A549 (cell line): ENCODE results near the gene NUP188. TPM values are rescaled to one million over a fixed set of nuclear protein-coding genes. Genes with fewer than 3 reads are reported as not detected.

Experiments used
- ATAC-seq, 2 experiments: fragments of 200-7000 bp in 1 of 2; fragments of >200 bp in 1 of 2; cut with Nextera tagmentation in 1 of 2; cut with Tn5 transposase in 1 of 2; 3 replicates each; pipeline versions ENCODE4 v1.8.0 to v1.9.1; 2018 to 2020; ENCODE audit warnings: mild to moderate bottlenecking in 1 of 2, moderate library complexity in 1 of 2
- CTCF ChIA-PET: fragments of 300-600 bp; sonication (Branson Sonifier 250); formaldehyde crosslinking; extraction: SDS; loops from one replicate; lab custom pipeline; 2021; ENCODE audit warnings: antibody characterized with exemption, inconsistent platforms; lab: Yijun Ruan, JAX
- POLR2A ChIA-PET: fragments of 350-600 bp; formaldehyde crosslinking; extraction: SDS; loops from one replicate; lab custom pipeline; 2021; ENCODE audit warnings: antibody characterized with exemption, inconsistent platforms; lab: Yijun Ruan, JAX
- DNase-seq, 2 experiments: peaks; one replicate each; pipeline versions ENCODE4 v3.0.0 to v3.0.0-alpha.2; 2011 to 2016; ENCODE audit warnings: low read depth in 1 of 2, low spot score in 1 of 2
- FAIRE-seq: peaks from 2 replicates; lab custom pipeline; 2011; peaks lifted over from hg19 to GRCh38; lab: Jason Lieb, UNC
- H3K27ac ChIP-seq, 2 experiments: fragments of >200 bp; sonication (Bioruptor Twin); formaldehyde crosslinking; 3 replicates each; pipeline ENCODE4 v1.5.1; 2016 to 2017
- H3K4me1 ChIP-seq: fragments of >200 bp; sonication (Bioruptor Twin); formaldehyde crosslinking; 3 replicates; pipeline ENCODE4 v1.6.1; 2016
- H3K4me2 ChIP-seq: fragments of >200 bp; sonication (Bioruptor Twin); formaldehyde crosslinking; 3 replicates; pipeline ENCODE4 v1.6.1; 2016
- H3K4me3 ChIP-seq: fragments of >200 bp; sonication (Bioruptor Twin); formaldehyde crosslinking; 3 replicates; pipeline ENCODE4 v1.5.1; 2016
- H3K9me3 ChIP-seq: fragments of >200 bp; sonication (Bioruptor Twin); formaldehyde crosslinking; 3 replicates; pipeline ENCODE4 v1.6.1; 2016
- ATOH8 ChIP-seq: fragments of 250-450 bp; sonication (Bioruptor Pico); IDR thresholded peaks from 2 replicates; pipeline ENCODE4 v1.5.0; 2020; ENCODE audit warnings: low read depth, mild to moderate bottlenecking, moderate library complexity
- BHLHE40 ChIP-seq: IDR thresholded peaks from 2 replicates; pipeline ENCODE4 v1.6.1; 2012; ENCODE audit warnings: low read depth, low read length, inconsistent platforms
- CEBPB ChIP-seq, 2 experiments: fragments of >200 bp in 1 of 2; sonication (Bioruptor Twin) in 1 of 2; formaldehyde crosslinking in 1 of 2; IDR thresholded peaks; 2 replicates each; pipeline ENCODE4 v1.6.1; 2012 to 2016
- HDAC2 ChIP-seq: fragments of 200-600 bp; sonication (generic); IDR thresholded peaks from 2 replicates; pipeline ENCODE4 v1.6.1; 2016
- HES2 ChIP-seq: fragments of >200 bp; sonication (Bioruptor Twin); formaldehyde crosslinking; IDR thresholded peaks from 2 replicates; pipeline ENCODE4 v1.6.1; 2016
- JUN ChIP-seq, 2 experiments: fragments of >200 bp; sonication (Bioruptor Twin); formaldehyde crosslinking; IDR thresholded peaks; 2 replicates in 1 of 2; 3 replicates in 1 of 2; pipeline ENCODE4 v1.6.1; 2016 to 2017
- KDM5A ChIP-seq: fragments of 200-600 bp; sonication (generic); IDR thresholded peaks from 2 replicates; pipeline ENCODE4 v1.6.1; 2016; ENCODE audit warnings: antibody characterized with exemption, mild to moderate bottlenecking
- NFE2L2 ChIP-seq: fragments of 150-350 bp; conservative IDR thresholded peaks from 2 replicates; pipeline ENCODE4 v1.6.1; 2014; ENCODE audit warnings: low read length
- NPAS2 ChIP-seq: fragments of 250-450 bp; sonication (Bioruptor Pico); IDR thresholded peaks from 2 replicates; pipeline ENCODE4 v1.8.0; 2022; ENCODE audit warnings: mild to moderate bottlenecking, moderate library complexity, borderline replicate concordance
- PBX3 ChIP-seq: IDR thresholded peaks from 2 replicates; pipeline ENCODE4 v1.6.1; 2012
- PHF8 ChIP-seq: fragments of 200-600 bp; sonication (generic); IDR thresholded peaks from 2 replicates; pipeline ENCODE4 v1.6.1; 2016; ENCODE audit warnings: low read depth, mild to moderate bottlenecking, antibody characterized with exemption, moderate library complexity, borderline replicate concordance
- RAD21 ChIP-seq, 2 experiments: fragments of >200 bp in 1 of 2; sonication (Bioruptor Twin) in 1 of 2; formaldehyde crosslinking in 1 of 2; IDR thresholded peaks in 1 of 2; conservative IDR thresholded peaks in 1 of 2; 2 replicates in 1 of 2; 3 replicates in 1 of 2; pipeline ENCODE4 v1.6.1; 2012 to 2018; ENCODE audit warnings: inconsistent platforms in 1 of 2
- RARB ChIP-seq: fragments of 250-450 bp; sonication (Bioruptor Pico); IDR thresholded peaks from 2 replicates; pipeline ENCODE4 v1.8.0; 2021; ENCODE audit warnings: mild to moderate bottlenecking, moderate library complexity
- REST ChIP-seq: fragments of 200-600 bp; sonication (generic); IDR thresholded peaks from 2 replicates; pipeline ENCODE4 v1.6.1; 2016; ENCODE audit warnings: antibody characterized with exemption, mild to moderate bottlenecking, moderate library complexity
- RNF2 ChIP-seq: fragments of 200-600 bp; sonication (generic); IDR thresholded peaks from 2 replicates; pipeline ENCODE4 v1.6.1; 2016; ENCODE audit warnings: low read depth, mild to moderate bottlenecking, antibody characterized with exemption, moderate library complexity, borderline replicate concordance
- TFCP2L1 ChIP-seq: fragments of 250-450 bp; sonication (Bioruptor Pico); IDR thresholded peaks from 2 replicates; pipeline ENCODE4 v1.5.0; 2021; ENCODE audit warnings: mild to moderate bottlenecking
- TP53 ChIP-seq: fragments of 250-450 bp; sonication (Bioruptor Pico); IDR thresholded peaks from 2 replicates; pipeline ENCODE4 v1.5.0; 2021; ENCODE audit warnings: mild to moderate bottlenecking, moderate library complexity
- USF2 ChIP-seq: fragments of 450-650 bp; IDR thresholded peaks from 2 replicates; pipeline ENCODE4 v1.6.1; 2014; ENCODE audit warnings: antibody characterized with exemption
- ZC3H11A ChIP-seq: fragments of 450-650 bp; IDR thresholded peaks from 2 replicates; pipeline ENCODE4 v1.6.1; 2014; ENCODE audit warnings: antibody characterized with exemption, mild to moderate bottlenecking
- ZSCAN20 ChIP-seq: fragments of 250-450 bp; sonication (Bioruptor Pico); IDR thresholded peaks from 2 replicates; pipeline ENCODE4 v1.8.0; 2022; ENCODE audit warnings: mild to moderate bottlenecking, moderate library complexity
- WGBS: methylation state at CpG from one replicate; pipeline ENCODE4 v1.1.6; 2017; ENCODE audit errors: missing lambda C conversion rate; 5-methylcytosine and 5-hydroxymethylcytosine counted together
- polyA plus RNA-seq, 4 experiments: library from polyadenylated mRNA; depleted of rRNA in 3 of 4; stranded (reverse); fragments of >200 nt; fragmentation: RNase III in 1 of 4; extraction: RNeasy Plus Mini Kit Qiagen cat#74134 plus additional on column Dnase treatment in 1 of 4; gene quantifications; 2 replicates in 3 of 4; 3 replicates in 1 of 4; pipeline ENCODE4 v1.2.3, GENCODE V29; 2011 to 2017

NUP188 gene
- polyA plus RNA-seq, 2 of the 4 experiments (the other 2 are of a cell fraction): 33.2 to 52.3 TPM

GRCh38 chr9:129053020-129053419 lies 105.5 kb downstream of the NUP188 start (continued):
- no peak for TF ChIP-seq HES2

GRCh38 chr9:129054163-129054851 lies 106.8 kb downstream of the NUP188 start:
- CTCF ChIA-PET: interaction anchor here (1.0 kb wide), 1 partner anchor 26 kb away, joined by 3 read pairs; the partner anchor contains the start of gene SH3GLB2
- Histone ChIP-seq H3K4me2 (no peak overlapping the region), H3K4me1 (peaks cover 17% of the 10 kb centered on the region), H3K27ac (no peak overlapping the region), H3K4me3 (no peak overlapping the region), H3K9me3 (no peaks in the 10 kb centered on the region)
- POLR2A ChIA-PET: no interaction called here
- DNase-seq (no peak), FAIRE-seq (no peak), ATAC-seq (no peak)
- WGBS: 82% methylated on average over 5 of the region's 5 CpGs
- TF ChIP-seq TFCP2L1 (CRISPR knock-in tag) (no peak), JUN (IDR thresholded peaks at IDR 0.05) (no peak), RARB (CRISPR knock-in tag) (no peak), PHF8 (no peak), ATOH8 (no peak), RNF2 (no peak), RAD21 (conservative IDR thresholded peaks at IDR 0.05 in 1 of 2, IDR thresholded peaks at IDR 0.05 in 1 of 2) (no peak), ZC3H11A (no peak), USF2 (no peak), PBX3 (no peak), BHLHE40 (no peak), NPAS2 (CRISPR knock-in tag) (no peak), NFE2L2 (no peak), HES2 (no peak), TP53 (CRISPR knock-in tag) (no peak), ZSCAN20 (CRISPR knock-in tag) (no peak), CEBPB (IDR thresholded peaks at IDR 0.05) (no peak), HDAC2 (no peak), KDM5A (no peak), REST (no peak)
- TF ChIP-seq, all 56 proteins: peak for 0

Other genes starting within 250 kb of the NUP188 start
- 7.6 and 9.0 TPM in 2 replicates for gene PKN3, start 245.2 kb upstream of the NUP188 start, polyA plus RNA-seq (2011; rRNA removed)
- gene PKN3, start 245.2 kb upstream of the NUP188 start, polyA plus RNA-seq (2017; fragmentation: RNase III; extraction: RNeasy Plus Mini Kit Qiagen cat#74134 plus additional on column Dnase treatment): 14.1 to 16.7 TPM (median 16.3 TPM) in 3 replicates
- gene ZDHHC12, start 223.6 kb upstream of the NUP188 start, polyA plus RNA-seq (2011; rRNA removed): 37.6 and 55.5 TPM in 2 replicates
- gene ZDHHC12, start 223.6 kb upstream of the NUP188 start, polyA plus RNA-seq (2017; fragmentation: RNase III; extraction: RNeasy Plus Mini Kit Qiagen cat#74134 plus additional on column Dnase treatment): 66.2 to 77.5 TPM (median 75.7 TPM) in 3 replicates
- 13.4 and 16.2 TPM in 2 replicates for gene ZER1, start 175.8 kb upstream of the NUP188 start, polyA plus RNA-seq (2011; rRNA removed)
- gene ZER1, start 175.8 kb upstream of the NUP188 start, polyA plus RNA-seq (2017; fragmentation: RNase III; extraction: RNeasy Plus Mini Kit Qiagen cat#74134 plus additional on column Dnase treatment): 8.1 to 10.8 TPM (median 9.1 TPM) in 3 replicates
- 17.6 and 20.6 TPM in 2 replicates for gene TBC1D13, start 160.4 kb upstream of the NUP188 start, polyA plus RNA-seq (2011; rRNA removed)
- gene TBC1D13, start 160.4 kb upstream of the NUP188 start, polyA plus RNA-seq (2017; fragmentation: RNase III; extraction: RNeasy Plus Mini Kit Qiagen cat#74134 plus additional on column Dnase treatment): 12.4 to 14.0 TPM (median 13.9 TPM) in 3 replicates
- 12.6 and 12.8 TPM in 2 replicates for gene ENDOG, start 129.2 kb upstream of the NUP188 start, polyA plus RNA-seq (2011; rRNA removed)
- gene ENDOG, start 129.2 kb upstream of the NUP188 start, polyA plus RNA-seq (2017; fragmentation: RNase III; extraction: RNeasy Plus Mini Kit Qiagen cat#74134 plus additional on column Dnase treatment): 17.1 to 18.6 TPM (median 17.3 TPM) in 3 replicates
- gene SPOUT1, start 117.9 kb upstream of the NUP188 start, polyA plus RNA-seq (2011; rRNA removed): 24.3 and 25.8 TPM in 2 replicates
- gene SPOUT1, start 117.9 kb upstream of the NUP188 start, polyA plus RNA-seq (2017; fragmentation: RNase III; extraction: RNeasy Plus Mini Kit Qiagen cat#74134 plus additional on column Dnase treatment): 19.1 to 28.5 TPM (median 26.9 TPM) in 3 replicates
- 10.0 and 12.2 TPM in 2 replicates for gene KYAT1, start 65.7 kb upstream of the NUP188 start, polyA plus RNA-seq (2011; rRNA removed)
- 8.1 to 9.6 TPM (median 8.4 TPM) in 3 replicates for gene KYAT1, start 65.7 kb upstream of the NUP188 start, polyA plus RNA-seq (2017; fragmentation: RNase III; extraction: RNeasy Plus Mini Kit Qiagen cat#74134 plus additional on column Dnase treatment)
- gene LRRC8A, start 65.6 kb upstream of the NUP188 start, polyA plus RNA-seq (2011; rRNA removed): 25.9 and 29.2 TPM in 2 replicates
- gene LRRC8A, start 65.6 kb upstream of the NUP188 start, polyA plus RNA-seq (2017; fragmentation: RNase III; extraction: RNeasy Plus Mini Kit Qiagen cat#74134 plus additional on column Dnase treatment): 22.6 to 23.1 TPM (median 22.9 TPM) in 3 replicates
- 0.12 TPM in 1 of 2 replicates, not detected in the other for gene PHYHD1, start 26.7 kb upstream of the NUP188 start, polyA plus RNA-seq (2011; rRNA removed)
- gene PHYHD1, start 26.7 kb upstream of the NUP188 start, polyA plus RNA-seq (2017; fragmentation: RNase III; extraction: RNeasy Plus Mini Kit Qiagen cat#74134 plus additional on column Dnase treatment): 0.12 TPM in 1 of 3 replicates, not detected in the others
- gene DOLK, start 96 bp upstream of the NUP188 start, polyA plus RNA-seq (2011; rRNA removed): 25.4 and 27.8 TPM in 2 replicates
- 19.9 to 22.8 TPM (median 22.2 TPM) in 3 replicates for gene DOLK, start 96 bp upstream of the NUP188 start, polyA plus RNA-seq (2017; fragmentation: RNase III; extraction: RNeasy Plus Mini Kit Qiagen cat#74134 plus additional on column Dnase treatment)
- gene SH3GLB2, start 80.6 kb downstream of the NUP188 start, polyA plus RNA-seq (2011; rRNA removed): 28.3 and 30.0 TPM in 2 replicates
- gene SH3GLB2, start 80.6 kb downstream of the NUP188 start, polyA plus RNA-seq (2017; fragmentation: RNase III; extraction: RNeasy Plus Mini Kit Qiagen cat#74134 plus additional on column Dnase treatment): 40.2 to 42.6 TPM (median 40.6 TPM) in 3 replicates
- gene MIGA2, start 88.9 kb downstream of the NUP188 start, polyA plus RNA-seq (2011; rRNA removed): 6.3 and 6.4 TPM in 2 replicates
- gene MIGA2, start 88.9 kb downstream of the NUP188 start, polyA plus RNA-seq (2017; fragmentation: RNase III; extraction: RNeasy Plus Mini Kit Qiagen cat#74134 plus additional on column Dnase treatment): 12.8 to 16.1 TPM (median 15.1 TPM) in 3 replicates
- 25.6 and 31.4 TPM in 2 replicates for gene DOLPP1, start 133.4 kb downstream of the NUP188 start, polyA plus RNA-seq (2011; rRNA removed)
- 21.8 to 23.5 TPM (median 22.2 TPM) in 3 replicates for gene DOLPP1, start 133.4 kb downstream of the NUP188 start, polyA plus RNA-seq (2017; fragmentation: RNase III; extraction: RNeasy Plus Mini Kit Qiagen cat#74134 plus additional on column Dnase treatment)
- 20.5 and 20.8 TPM in 2 replicates for gene CRAT, start 163.1 kb downstream of the NUP188 start, polyA plus RNA-seq (2011; rRNA removed)
- 22.7 to 26.2 TPM (median 26.0 TPM) in 3 replicates for gene CRAT, start 163.1 kb downstream of the NUP188 start, polyA plus RNA-seq (2017; fragmentation: RNase III; extraction: RNeasy Plus Mini Kit Qiagen cat#74134 plus additional on column Dnase treatment)
- gene PTPA, start 163.7 kb downstream of the NUP188 start, polyA plus RNA-seq (2011; rRNA removed): 140 and 149 TPM in 2 replicates
- gene PTPA, start 163.7 kb downstream of the NUP188 start, polyA plus RNA-seq (2017; fragmentation: RNase III; extraction: RNeasy Plus Mini Kit Qiagen cat#74134 plus additional on column Dnase treatment): 140 to 167 TPM (median 161 TPM) in 3 replicates
- gene IER5L, start 230.6 kb downstream of the NUP188 start, polyA plus RNA-seq (2011; rRNA removed): 16.8 and 25.1 TPM in 2 replicates
- gene IER5L, start 230.6 kb downstream of the NUP188 start, polyA plus RNA-seq (2017; fragmentation: RNase III; extraction: RNeasy Plus Mini Kit Qiagen cat#74134 plus additional on column Dnase treatment): 47.9 to 67.5 TPM (median 54.9 TPM) in 3 replicates